IPS DF 19.7 (cell line): Measurements from ENCODE around the gene KRTAP10-4.
"Not testable (repeated sequence)": the region's sequence is repeated elsewhere in the genome, so short reads cannot be mapped to it uniquely, and the experiment has no call there.

Source experiments
- DNase-seq: peaks from one replicate; pipeline ENCODE4 v3.0.0-alpha.2; 2013; ENCODE audit warnings: low read depth, low spot score

The KRTAP10-4 gene

DNA sequence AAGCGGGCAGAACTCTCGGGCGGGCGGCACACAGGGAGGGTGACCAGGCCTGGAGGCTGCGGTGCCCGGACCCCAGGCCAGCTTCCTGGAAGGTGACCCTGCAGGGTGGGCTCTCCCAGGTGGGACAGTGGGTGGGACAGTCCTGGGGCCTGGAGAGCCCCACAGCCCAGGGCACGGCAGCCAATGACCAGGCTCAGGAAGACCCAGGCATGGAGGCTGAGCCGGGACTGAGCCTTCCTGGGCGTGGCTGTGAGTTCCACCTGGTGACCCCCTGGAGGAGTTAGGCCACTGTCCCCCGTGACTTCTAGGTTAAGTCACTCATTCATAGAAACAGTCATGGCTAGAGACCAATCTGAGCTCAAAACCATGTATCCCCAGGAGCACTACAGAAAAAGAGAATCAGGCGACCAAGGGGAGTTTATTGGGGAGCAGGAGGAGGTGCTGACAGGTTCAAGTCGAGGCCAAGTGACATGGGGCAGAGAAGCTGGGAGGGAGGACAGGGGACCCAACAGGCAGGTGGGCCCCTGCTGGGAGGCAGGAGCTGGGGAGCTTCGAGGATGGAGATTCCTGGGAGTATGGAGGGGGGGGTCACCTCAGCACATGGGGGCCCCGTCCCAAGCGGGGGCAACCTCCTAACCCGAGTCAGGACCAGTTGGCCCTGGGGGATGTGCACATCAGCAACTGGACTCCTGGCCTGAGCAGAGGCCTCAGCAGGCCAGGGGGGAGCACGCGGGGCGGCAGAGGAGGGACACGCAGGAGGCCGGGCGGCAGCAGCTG lies 5.7 kb downstream of the KRTAP10-4 start:
- DNase-seq, result no peak

DNA sequence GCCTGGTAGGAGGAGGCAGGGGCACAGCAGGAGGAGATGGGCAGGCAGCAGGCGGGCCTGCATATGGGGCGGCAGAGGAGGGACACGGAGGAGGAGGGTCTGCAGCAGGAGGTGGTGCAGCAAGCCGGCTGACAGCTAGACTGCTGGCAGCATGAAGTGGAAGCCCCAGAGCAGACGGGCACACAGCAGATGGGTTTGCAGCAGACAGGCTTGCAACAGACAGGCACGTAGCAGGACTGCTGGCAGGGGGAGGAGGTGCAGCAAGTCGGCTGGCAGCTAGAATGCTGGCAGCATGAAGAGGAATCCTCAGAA lies 6.3 kb downstream of the KRTAP10-4 start:
- no peak for DNase-seq

DNA sequence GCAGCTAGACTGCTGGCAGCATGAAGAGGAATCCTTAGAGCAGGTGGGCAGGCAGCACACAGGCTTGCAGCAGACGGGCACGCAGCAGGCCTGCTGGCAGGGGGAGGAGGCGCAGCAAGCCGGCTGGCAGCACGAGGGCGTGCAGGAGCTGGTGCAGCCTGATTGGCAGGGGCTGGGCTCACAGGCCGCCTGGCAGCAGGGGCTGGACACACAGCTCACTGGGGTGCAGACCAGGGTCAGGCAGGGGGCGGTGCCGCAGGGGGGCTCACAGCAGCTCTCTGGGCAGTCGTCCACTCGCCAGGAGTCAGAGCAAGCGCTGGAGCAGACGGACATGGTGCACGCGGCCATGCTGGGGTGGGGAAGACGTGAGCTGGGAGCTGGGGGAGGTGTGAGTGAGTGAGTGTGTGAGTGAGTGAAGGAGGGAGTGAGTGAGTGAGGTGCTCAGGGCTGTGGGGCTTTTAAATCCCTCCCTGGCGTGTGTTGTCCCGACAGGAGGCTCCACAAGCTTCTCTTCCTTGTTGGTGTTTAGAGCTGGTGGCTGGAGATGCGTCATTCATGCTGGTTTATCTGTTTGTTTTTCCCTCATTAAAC lies 6.8 kb downstream of the KRTAP10-4 start, which contains the start of gene KRTAP10-5:
TSS of gene KRTAP10-5 (minus strand) at position 374 of the 591 bp plus-strand sequence. CDS start at position 348, 26 bp downstream.
- DNase-seq, result not testable (repeated sequence)

DNA sequence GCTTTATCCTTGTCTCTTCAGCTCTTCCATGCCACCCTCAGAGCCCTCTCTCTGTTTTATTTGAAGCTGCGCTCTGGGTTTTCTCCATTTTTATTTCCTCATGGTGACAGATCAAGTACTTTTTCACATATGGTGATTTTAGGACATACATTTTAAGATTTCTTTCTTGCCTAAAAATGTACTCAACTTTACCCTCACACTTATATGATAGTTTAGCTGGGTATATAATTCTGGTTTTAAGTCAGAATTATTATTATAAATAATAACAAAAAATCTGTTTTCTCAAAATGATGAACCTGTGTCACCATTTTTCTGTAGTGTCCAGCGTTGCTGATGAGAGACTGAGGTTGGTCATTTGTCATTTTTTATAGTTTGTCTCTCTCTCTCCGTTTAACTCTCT lies 7.6 kb downstream of the KRTAP10-4 start:
- DNase-seq, result no peak

DNA sequence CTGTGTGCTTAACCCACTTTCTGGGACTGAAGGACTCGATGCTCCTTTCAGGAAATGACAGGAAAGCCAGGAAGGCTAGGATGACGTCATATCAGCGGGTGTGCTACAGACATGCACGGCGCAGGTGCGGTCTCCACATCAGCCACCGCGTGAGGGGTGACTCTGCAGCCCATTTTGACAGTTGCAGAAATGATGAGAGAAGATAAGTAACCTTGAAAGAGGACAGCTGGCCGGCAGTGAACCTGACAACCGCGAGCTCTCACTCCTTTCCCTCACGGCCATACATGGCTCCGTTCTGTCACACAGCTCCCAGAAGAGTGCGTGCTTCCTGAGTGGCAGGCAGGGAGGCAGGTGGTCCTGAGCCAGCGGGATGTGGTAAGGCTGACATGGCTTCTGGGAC lies 8.5 kb downstream of the KRTAP10-4 start:
- no peak for DNase-seq

DNA sequence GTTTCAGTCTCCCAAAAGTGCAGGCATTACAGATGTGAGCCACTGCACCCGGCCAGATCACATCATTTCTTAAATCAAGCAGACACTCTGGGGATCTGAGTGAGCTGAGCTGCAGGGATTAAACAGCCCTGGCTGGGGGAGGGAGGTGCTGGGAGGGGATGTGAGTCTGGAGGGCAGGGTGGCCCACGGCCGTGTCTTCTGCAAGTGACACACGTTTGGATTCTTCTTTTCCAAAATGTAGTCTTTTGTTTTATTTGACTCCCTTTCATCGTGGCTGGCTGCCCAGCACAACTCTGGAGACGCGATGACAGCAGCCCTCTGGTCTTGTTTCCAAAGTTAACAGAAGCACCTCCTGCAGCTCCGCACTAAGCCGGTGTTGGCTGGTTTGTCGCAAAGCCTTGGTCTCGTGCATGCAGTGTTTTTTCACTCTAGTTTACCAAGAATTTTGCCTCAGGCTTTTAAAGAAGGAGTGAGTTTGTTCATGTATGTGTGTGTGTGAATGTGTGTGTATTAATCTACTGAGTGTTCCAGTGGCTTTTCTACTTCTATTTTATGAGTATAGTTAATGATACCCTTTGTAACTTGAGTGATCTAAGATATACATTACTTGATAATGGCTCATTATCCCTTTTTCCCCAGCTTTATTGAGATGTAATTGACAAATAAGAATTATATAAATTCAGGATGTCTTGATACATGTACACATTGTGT lies 9.7 kb downstream of the KRTAP10-4 start:
- DNase-seq, result no peak

DNA sequence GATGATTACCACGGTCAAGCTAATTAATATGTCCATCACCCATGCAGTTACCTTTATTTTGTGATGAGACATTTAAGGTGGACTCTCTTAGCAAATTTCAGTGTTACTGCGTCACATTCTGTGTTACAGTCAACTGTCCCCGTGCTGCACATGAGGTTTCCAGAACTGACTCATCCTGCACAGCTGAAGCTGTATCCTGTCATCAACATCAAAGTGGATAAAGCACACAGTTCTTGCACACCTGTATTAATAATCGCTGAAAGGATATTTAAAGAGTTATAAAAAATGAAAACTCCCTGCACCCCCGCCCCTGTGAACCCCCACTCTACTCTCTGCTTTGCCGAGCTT lies 10.2 kb downstream of the KRTAP10-4 start:
- DNase-seq, result no peak

DNA sequence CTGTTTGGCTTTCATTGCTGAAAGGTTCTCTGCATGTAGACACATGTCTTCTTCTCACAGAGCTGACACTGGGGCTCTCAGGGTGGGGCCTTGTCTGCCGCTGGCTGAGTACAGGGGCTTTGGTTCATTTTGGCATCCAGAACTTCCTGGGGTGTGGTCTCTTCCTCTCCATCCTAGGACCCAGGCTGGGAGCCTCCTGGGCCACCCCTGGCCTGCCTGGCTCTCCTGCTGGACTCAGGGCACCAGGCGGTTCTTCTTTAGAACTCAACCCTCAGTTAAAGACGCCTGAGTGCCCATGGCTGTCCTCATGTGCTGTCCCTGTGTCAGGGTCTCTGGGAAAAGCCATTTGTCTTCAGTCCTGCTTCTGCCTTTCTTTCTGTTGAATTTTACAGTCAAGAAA lies 12.4 kb downstream of the KRTAP10-4 start:
- no peak for DNase-seq

DNA sequence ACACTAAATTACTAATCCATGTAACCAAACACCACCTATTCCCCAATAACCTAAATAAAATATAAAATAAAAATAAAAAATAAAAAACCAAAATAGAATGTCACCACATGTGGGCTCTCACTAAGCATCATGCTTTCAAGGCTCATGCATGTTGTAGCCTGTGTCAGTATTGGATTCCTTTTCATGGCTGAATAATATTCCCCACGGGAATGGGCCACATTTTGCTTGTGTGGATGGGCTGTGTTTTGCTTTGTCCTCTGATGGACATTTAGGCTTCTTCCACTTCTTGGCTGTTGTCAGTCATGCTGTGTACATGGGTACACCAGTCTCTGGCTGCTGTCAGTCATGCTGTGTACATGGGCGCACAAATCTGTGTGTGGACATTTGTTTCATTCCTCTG lies 15.6 kb downstream of the KRTAP10-4 start:
- DNase-seq, result no peak

DNA sequence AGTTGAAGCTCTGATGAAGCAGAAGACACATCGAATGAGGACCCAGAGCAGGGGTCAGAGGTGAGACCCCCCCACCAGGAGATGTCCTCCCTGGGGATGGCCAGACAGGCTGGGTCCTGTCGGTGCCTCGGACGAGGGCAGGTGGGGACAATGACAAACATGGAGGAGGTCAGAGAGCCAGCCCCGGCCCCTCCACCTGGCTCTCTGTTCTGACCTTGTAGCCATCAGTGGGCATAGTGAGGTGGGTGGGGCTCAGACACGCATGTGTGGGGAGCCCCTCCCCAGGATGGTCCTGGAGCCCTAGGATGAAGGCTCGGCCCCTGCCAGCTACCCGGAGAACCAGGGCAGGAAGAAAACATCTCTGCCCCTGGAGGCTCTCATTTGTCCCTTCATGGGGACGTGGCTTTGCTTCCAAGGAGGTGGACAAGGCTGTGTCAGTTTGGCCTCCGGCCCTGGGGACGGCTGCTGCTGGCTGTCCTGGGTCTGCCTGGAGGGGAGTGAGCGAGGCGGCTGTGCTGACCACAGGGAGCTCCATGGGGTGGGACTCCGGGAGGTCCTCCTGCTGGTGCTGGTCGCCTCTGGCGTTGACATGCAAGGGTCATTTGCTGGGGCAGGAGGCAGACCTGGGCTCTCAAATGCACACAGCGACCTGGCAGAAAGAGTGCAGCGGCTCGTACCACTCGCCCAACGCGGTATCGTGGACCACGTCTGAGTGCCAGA lies 16.2 kb downstream of the KRTAP10-4 start:
- DNase-seq, result no peak

DNA sequence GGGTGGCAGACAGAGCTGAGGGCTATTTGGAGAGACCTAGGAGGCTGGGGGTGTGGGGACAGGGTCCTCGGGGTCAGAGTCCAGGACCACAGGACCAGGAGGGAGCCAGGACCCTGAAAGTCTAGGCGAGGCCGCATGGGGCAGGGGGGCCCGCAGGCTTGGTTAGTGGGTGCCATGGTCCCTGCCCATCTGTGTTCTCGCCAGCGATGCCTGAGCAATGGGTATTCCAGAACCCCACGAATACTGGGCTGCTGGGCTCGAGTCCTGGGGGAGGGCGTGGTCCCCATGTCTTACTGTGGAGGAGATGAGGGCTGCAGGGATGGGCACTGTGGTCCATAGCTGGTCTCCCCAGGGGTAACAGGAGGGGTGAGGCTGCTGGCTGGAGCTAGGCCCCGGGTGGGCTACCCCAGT lies 16.8 kb downstream of the KRTAP10-4 start:
- DNase-seq, result no peak

DNA sequence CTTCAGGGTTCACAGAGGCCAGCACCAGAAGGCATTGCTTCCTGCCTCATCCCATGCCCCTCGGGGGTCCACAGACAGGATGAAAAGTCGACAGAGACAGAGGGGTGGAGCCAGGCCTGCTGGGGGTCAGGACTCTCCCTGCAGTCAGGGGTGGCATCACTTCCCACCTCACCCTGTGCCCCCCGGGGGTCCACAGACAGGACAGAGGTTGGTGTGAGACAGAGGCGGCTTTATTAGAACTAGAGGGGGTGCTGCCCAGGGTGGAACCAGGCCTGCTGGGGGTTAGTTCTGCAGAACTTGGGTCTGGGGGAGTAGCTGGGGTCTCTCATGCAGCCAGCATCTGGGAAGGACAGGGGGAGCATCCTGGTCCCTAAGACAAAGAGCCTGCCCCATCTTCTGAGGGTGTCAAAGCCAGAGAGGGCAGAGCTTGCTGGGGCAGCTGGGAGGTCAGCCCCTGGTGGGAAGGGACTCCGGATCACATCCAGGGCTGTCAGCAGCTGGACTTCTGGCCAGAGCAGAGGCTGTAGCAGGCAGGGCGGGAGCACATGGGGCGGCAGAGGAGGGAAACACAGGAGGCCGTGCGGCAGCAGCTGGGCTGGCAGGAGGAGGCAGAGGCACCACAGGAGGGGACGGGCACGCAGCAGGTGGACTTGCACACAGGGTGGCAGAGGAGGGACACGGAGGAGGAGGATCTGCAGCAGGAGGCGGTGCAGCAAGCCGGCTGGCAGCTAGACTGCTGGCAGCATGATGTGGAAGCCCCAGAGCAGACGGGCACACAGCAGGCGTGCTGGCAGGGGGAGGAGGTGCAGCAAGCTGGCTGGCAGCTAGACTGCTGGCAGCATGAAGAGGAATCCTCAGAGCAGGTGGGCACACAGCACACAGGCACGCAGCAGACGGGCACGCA lies 17.6 kb downstream of the KRTAP10-4 start:
- not testable (repeated sequence) for DNase-seq

DNA sequence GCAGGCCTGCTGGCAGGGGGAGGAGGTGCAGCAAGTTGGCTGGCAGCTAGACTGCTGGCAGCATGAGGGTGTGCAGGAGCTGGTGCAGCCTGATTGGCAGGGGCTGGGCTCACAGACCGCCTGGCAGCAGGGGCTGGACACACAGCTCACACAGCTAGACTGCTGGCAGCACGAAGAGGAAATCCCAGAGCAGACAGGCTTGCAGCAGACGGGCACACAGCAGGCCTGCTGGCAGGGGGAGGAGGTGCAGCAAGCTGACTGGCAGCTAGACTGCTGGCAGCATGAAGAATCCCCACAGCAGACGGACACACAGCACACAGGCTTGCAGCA lies 18.2 kb downstream of the KRTAP10-4 start:
- not testable (repeated sequence) for DNase-seq

DNA sequence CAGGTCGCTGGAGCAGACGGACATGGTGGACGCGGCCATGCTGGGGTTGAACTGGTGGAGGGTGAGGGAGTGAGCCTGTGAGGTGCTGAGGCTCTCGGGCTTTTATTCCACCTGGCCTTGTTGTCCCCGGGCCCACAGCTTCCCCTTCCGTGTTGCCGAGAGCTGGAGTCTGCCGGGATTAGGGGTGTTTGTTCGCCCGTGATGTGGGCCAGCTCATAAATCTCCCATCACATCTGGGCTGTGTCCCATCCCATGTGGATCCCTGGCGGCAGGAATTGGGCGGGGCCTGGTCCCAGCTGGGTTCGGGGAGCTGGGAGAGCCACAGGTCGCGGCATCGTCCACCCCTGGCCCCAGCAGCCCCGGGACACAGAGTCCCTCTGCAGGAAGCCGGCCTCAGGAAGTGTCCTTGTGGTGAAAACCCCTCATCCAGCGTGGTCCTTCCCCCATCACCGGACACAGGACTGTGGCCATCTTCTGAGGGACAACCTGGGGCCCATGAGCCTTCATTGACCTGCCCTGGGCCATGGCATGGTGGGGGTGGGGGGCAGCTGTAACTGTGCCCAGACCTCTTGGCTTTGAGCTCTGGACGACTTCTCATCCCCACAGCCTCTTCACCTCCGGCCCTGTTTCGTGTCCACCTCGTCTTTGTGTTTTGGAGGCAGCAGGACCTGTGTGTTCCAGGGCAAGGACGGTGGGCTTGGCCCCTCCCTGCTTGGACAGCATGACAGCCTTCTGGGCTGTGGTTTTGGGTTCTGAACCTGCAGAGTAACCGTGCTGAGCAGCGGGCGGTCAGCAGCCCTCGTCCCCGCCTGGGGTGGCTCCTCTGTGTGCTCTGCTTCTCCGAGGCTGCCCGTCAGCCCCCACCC lies 19.1 kb downstream of the KRTAP10-4 start, which contains the start of gene KRTAP10-6:
TSS of gene KRTAP10-6 (minus strand) at position 60 of the 866 bp plus-strand sequence. CDS start at position 39, 21 bp downstream.
- no peak for DNase-seq

DNA sequence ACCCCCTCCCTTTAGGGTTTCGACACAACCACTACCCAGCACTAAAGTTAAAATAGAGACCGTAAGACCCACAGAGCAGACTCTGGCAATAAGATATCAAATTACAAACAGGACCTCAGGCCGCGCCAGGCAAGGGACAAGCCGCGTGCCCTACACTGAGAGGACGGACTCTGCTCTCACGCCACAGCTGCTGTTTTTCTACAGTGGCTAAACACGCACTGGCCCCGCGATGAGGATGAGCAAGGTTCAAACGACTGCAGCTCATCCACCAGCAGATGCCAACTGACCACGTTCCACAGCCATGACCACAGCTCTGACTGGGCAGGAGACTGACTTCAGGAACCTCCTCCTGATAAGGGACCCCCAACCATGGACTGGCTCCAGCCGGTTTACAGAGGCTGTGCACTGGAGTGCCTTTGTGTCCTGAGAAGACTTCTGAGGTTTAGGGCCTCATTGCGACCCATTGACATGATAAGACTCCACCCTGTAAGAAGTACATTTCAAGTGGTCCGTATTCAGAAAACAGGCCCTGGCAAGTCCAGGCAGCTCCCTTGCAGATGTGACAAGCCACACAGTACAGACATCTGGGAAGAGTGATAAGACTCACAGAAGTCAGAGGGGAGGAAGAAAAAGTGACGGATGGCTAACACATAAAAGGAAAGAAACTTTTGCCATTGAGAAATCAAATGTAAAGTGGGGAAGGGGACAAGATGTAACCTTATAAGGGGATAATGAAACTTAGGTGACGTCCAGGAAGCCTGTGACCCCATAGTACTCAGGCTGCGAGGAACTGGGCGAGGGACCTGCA lies 20.3 kb downstream of the KRTAP10-4 start:
- DNase-seq, result no peak

DNA sequence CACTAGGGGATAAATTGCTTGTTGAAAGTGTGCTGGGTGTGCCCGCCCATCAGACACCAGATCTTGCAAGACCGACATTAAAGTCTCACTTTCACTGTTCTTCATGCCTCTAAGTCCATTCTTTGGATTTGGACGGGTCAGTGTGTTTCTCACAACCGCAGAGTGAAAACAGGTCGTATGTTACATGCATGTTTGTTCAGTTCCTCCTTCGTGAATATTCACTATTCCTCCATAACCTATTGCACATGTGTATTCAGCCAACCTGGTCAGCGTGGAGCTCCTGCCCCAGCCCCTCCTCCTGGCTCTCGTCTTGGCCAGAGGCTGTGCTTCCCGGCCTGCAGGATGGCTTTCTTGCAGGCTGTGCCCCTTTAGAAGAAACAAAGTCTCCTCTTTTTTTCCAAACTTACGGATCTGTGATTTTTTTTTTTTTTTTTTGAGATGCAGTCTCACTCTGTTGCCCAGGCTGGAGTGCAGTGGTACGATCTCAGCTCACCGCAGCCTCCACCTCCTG lies 20.9 kb downstream of the KRTAP10-4 start:
- DNase-seq, result no peak

DNA sequence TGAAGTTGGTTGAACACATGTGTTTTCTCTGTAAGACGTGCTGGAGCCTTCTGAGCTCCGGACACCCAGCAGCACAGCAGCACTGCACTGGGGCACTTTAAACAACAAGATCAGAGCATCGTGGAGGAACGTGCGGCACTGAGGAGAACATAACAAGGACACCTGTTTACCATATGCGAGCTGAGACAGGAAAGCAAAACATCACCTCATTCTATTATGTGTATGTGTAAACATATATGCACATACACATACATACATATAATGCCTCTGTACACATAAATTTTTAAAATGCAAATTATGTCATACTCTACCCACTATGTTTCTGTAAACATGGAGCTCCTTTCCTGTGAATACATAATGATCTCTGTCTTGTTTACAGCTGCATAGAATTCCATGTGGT lies 22.0 kb downstream of the KRTAP10-4 start:
- DNase-seq, result no peak

DNA sequence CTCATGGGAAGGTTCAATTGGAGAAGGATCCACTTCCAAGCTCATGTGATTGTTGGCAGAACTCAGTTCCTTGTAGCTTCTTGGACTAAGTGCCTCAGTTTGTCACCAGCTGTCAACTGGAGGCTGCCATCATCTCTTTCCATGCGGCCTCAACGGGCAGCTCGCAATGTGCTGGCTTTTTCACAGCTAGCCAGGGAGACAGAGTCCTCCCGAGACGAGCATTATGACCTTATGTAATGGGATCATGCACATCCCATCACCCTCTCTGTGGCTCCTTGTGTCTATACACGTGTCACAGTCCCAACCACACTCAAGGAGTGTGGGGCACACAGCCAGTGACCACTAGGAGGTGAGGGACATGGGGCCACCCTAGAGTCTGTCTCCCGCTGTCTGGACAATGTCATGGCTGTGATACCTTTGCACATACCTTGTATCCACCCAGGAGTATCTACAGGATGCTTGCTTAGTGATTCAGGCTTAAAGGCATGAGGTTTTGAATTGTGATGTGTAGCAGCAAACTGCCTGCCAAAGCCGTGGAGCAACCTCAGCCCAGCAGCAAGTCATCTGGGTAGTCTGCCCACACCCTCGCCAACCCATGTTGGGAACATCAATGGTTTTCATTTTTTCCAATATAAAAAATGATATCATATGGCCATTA lies 22.7 kb downstream of the KRTAP10-4 start:
- no peak for DNase-seq

DNA sequence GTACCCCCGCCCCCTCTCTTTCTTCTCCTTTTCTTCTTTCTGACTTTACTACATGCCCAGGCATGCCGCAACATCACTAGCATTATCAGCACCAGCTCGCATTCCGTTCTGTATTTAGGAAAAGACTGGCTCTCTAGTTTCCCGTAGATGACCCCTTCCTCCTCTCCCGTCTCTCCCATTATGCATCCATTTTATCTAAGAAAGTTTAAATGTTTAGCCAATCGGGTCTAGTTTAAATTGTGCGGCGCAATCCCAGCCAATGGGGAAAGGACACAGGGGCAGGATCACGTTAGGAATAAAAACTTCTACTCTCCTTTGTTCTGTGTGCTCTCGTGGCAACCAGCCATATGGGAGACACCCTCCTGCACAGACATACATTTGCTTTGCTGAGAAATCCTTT lies 24.5 kb downstream of the KRTAP10-4 start:
- no peak for DNase-seq
